GM18502 (cell line): ENCODE measurements around the gene ARHGEF28.

Source experiments
- ATAC-seq: cut with Tn5 transposase; IDR thresholded peaks from one replicate; pipeline ENCODE4 v1.9.1; 2021; ENCODE audit warnings: mild to moderate bottlenecking; ENCODE audit not compliant: unreplicated experiment, poor library complexity

Gene ARHGEF28

DNA sequence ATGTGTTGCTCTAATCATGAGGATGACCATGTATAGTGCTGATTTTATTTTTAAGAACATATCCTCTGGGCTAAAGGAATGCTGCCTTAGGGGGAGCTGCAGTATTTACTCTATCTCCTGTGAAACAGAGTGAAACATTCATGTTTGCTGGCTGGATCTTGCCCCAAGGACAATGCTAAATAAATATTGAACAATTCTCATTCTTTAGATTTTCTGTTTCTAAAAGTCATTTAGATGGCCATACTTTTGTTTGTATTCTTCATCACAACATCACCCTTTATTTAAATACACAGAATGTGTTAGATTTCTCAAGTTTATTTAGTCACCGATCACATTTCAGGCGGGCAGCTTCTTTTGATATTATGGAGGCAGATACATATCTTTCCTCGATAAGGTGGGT lies 103.3 kb downstream of the ARHGEF28 start:
- ATAC-seq, result no peak

DNA sequence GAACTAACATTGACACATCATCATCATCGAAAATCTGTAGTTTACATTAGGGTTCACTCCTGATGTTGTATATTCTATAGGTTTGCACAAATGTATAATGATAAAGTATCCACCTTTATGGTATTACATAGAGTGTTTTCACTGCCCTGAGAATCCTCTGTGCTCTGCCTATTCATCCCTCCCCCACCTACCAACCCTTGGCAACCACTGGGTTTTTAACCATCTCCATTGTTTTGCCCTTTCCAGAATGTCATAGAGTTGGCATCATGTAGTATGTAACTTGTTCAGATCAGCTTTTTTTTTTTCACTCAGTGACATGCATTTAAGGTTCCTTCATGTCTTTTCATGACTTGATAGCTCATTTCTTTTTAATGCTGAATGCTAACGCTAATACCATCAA lies 106.0 kb downstream of the ARHGEF28 start:
- no peak for ATAC-seq

DNA sequence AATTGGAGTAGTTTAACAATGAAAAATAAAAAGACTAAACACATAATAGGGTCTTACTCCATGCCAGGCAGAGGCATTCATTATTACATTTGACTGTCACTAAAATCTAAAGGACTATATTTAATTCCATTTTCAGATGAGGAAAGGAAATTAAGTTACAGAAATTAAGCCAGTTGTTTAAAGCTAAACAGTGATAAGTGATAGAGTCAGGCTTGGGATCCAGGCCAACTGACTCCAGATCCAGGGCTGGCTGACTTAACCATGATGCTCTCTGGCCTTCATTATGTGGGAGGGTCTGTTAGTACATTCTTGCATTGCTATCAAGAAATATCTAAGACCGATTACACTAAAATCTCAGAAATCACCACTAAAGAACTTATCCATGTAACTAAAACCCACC lies 107.2 kb downstream of the ARHGEF28 start:
- no peak for ATAC-seq

- no peak for ATAC-seq
These were observed 109.2 kb downstream of the ARHGEF28 start for GRCh38 chr5:73735032-73735734.

GRCh38 chr5:73739650-73740049 lies 113.7 kb downstream of the ARHGEF28 start:
- no peak for ATAC-seq

DNA sequence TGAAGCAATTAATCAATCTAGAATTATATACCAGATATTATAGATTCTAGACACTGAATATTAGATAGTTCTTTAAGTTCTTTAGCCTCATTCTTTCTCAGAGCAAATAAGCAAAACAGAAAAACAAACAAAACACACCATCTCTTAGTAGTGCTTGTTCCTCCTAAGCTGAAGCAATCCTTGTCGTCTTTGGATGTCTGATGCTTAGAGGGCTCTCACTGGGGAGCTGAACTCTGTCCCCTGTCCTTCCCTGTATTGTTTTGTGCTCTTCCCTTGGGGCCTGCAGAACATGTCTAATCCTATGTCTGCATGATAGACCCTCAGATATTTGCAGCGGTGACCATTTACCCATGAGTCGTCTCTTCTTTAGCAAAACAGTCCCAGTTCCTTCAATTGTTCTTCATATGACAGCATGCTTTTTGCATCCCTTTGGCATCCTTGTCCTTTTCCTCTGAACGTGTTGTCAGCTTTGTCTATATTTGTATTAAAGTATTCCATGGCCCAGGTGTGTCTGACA lies 114.3 kb downstream of the ARHGEF28 start:
- ATAC-seq, result no peak

- ATAC-seq, result no peak
These were observed 117.2 kb downstream of the ARHGEF28 start for GRCh38 chr5:73743161-73743560.

- no peak for ATAC-seq
These were observed 119.8 kb downstream of the ARHGEF28 start for GRCh38 chr5:73745836-73746235.

- no peak for ATAC-seq
These were observed 120.6 kb downstream of the ARHGEF28 start for GRCh38 chr5:73746608-73747007.

DNA sequence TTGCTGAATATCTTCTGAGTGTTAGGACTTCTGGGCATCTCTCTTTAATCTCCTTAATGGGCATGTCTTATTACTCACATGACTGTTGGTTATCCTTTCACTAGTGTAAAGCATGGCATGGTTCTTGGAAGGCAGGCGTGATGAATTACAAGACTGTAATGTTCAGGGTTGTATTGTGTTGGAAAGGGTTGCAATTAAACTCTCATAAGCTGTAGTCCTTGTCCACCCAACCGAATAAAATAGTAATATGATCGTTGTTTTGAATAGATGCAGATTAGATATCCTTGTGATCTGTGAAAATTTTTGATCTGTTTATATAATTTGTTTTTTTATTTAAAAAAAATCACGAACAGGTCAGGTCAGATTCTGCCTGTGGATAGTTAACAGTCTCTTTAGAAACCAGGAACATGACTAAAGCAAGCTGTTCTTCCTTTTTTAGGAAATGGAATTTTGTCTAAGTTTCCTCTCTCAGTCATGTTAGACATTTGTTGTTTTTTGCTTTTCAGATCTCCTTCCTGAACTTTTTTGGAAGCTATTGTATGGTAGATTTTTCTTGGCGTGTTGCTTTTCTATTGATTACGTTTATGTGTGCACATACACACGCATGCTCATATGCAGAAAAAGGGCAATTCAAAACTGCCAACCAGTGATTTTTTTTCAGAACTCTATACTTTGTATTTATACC lies 121.8 kb downstream of the ARHGEF28 start:
- no peak for ATAC-seq

DNA sequence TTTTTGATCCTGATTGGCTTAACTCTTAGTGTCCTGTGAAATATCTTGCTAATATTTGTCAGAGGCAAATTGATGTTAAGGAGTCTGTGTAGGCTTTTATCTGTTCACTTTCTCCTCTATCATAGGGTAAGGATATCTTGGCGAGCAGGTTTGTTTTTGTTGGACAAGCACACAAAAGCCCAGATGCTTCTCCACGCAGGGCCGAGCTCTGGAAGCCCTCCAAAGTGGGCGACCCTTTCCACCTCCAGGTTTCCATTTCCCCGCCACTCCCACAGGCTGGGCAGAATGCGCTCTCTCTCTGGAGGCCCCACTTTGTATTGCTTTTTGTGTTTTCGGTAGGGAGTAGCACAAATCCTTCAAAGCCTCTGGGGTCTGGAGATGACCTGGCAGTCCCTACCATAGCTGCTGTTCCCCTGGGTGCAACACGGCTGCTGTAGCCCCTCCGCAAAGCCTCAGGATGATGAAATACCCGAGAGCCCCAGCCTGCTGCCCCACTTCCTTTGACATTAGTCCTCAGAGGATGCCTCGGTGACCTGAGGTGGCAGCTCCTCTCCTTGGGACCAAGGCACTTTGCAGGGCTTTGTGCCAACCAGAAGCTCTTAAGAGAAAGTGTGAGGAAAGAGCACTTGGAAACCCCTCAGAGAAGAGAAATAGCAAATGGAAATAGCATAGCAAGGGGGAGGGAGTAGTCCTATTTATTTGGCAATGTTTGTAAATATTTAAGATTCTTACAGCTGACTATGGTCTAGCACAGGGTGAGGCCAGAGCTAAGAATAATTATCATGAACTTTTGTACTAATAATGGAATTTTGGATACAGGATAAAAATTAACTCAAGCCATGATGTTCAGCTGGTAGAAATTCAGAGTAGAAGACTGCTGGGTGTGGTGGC lies 122.8 kb downstream of the ARHGEF28 start:
- ATAC-seq, result no peak

GRCh38 chr5:73749485-73750270 lies 123.7 kb downstream of the ARHGEF28 start:
- ATAC-seq, result no peak

GRCh38 chr5:73751254-73751914 lies 125.4 kb downstream of the ARHGEF28 start:
- ATAC-seq, result peak; percentile 78

- ATAC-seq, result no peak
These were observed 128.3 kb downstream of the ARHGEF28 start for GRCh38 chr5:73754254-73754653.

DNA sequence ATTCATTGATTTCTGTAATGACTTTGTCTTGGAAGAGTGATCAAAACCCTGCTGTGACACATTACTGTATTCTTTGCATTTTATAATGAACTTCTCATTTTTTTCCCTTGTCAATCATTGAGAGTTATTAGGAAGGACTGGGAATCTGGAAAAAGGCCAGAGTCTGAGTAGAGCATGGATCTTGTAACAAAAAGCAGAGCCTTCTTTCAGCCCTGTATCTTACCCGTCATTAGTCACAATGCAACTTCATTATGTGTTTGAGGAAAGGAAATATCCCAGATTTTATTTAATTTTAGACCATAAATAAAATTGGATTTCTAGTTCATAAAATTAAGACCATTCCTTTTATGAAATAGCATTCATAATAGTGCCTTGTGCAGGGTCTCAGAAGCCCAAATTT lies 131.4 kb downstream of the ARHGEF28 start:
- no peak for ATAC-seq

DNA sequence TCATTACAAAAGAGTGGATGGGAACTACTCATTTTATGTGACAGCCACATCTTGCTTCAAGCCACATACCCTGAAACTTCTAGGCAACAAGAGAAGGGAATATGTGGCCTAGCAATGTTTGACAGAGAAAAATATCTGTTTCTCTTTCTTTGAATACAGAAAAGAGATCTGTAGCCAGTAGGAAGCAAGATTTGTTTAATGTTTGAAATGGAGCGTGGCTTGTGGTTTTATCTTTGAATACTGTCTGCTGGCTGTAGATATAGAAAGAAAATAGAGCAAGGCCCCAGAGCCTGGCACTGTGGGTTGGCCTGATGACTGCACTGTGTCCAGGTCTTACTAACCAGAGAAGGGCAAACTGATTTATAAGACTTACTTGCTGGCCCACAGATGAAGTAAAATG lies 133.8 kb downstream of the ARHGEF28 start:
- no peak for ATAC-seq

DNA sequence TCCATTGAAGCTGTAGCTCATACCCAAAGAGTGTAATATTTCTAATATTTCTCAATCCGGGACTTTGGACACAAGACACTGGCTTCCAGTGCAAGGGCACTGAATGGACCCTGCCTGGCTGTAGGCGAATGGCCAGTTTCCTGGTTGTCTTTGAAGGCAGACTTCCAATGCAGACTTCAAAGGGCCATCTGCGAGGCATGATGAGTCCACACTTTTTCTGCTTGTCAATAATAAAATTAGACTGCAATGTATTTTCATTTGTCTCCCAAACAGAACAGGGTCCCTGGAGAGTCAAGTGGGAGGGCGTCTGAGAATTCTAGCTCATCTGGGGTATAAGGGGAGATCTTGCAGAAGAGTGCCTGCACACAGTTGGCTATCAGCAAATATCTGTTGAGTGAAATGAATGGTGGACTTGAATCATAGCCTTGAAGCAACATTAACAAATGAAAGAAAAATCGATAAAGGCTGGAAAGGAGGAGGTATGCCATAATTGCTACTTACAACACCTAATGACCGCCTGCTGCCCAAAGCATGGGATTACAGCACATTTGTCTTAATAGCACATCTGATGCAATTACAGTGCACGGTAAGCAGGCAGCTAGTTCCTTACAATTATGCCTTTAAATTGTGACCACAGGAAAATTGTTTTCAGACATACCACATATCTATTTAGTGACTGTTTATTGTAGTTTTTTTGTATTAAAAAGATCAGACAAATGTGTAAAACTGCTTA lies 137.5 kb downstream of the ARHGEF28 start:
- ATAC-seq, result no peak

GRCh38 chr5:73764586-73764985 lies 138.6 kb downstream of the ARHGEF28 start:
- ATAC-seq, result no peak

- no peak for ATAC-seq
These were observed 139.0 kb downstream of the ARHGEF28 start for GRCh38 chr5:73764996-73765395.
